ENCODE results near the gene SPINT2.

DNA sequence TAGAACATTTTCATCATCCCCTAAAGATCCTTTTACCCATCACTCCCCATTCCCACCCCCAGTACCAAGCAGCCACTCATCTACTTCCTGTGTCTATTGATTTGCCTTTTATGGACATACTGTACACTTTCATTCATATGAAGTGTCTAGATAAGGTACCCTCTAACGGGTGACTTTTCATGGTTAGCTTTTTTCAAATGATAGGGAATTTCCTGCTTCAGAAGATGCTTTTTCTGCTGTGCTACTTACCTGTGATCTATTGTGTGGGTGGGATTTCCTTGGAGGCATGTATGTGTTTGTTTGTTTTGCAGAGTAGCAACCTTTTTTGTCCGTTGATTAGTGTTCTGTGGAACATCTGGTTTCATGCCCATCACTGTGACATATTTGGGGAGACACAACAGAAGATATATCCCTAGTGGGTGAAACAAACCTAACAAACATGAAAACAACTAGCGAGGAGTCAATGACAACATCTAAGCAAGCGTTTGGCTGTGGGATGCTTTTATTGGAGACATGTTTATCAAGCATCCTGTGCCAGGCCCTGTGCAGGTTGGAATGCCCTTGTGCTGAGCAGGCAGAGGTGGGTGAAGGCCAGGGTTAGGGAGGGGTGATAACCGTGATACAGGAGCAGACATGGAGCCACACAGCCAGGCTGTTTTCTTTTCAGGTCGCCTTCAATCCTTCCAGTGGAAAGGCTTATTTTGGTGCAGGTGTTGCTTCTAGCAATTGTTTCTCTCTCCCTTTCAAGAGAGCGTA lies 17.6 kb downstream of the SPINT2 start:
- TF ChIP-seq POLR2AphosphoS5 (IDR thresholded peaks at IDR 0.05; ENCODE audit: borderline replicate concordance, low read depth, low read length) (no peak), EZH2 (IDR thresholded peaks at IDR 0.05) (no peak)

All from SK-N-MC (cell line).